ENCODE data around the gene TSHB.

The TSHB gene

DNA sequence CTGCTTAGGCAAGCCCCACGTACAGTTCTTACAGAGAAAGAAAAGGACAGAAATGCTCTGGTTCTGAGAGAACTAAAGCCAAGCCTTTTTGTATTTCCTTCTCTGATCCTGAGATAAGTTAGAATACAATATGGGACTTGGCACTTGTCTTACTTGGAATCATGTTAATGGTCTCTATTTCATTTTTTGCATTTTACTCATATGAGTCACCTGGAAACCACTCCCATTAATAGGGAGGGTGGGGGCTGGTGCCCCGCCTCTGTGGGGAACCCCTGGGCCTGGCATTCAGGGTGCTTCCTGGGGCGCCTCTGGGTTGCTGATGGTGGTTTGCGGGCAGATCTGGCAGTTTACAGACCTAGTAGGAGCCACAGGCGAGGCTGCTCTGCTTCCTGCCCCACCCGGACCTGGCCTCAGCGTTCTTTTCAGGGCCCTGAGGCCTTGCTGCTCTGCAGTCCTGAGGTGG lies 32.9 kb downstream of the TSHB start:
- DNase-seq, result no peak

DNA sequence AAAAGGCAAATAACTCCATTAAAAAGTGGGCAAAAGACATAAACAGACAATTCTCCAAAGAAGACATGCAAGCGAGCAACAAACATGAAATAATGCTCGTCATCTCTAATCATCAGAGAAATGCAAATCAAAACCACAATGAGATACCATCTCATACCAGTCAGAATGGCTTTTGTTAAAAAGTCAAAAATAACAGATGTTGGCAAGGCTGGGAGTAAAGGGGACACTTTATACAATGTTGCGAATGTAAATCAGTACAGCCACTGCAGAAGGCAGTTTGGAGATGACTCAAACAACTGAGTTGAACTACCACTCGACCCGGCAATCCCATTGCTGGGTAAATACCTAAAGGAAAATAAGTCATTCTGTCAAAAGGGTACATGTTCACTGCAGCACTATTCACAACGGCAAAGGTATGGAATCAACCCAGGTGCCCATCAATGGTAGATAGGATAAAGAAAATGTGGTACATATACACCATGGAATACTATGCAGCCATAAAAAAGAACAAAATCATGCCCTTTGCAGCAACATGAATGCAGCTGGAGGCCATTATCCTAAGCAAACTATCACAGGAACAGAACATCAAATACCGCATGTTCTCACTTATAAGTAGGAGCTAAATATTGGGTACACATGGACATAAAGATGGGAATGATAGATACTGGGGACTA lies 33.7 kb downstream of the TSHB start:
- DNase-seq, result no peak

- no peak for DNase-seq
Observed at GRCh38 chr1:115064461-115064860, 34.8 kb downstream of the TSHB start.

DNA sequence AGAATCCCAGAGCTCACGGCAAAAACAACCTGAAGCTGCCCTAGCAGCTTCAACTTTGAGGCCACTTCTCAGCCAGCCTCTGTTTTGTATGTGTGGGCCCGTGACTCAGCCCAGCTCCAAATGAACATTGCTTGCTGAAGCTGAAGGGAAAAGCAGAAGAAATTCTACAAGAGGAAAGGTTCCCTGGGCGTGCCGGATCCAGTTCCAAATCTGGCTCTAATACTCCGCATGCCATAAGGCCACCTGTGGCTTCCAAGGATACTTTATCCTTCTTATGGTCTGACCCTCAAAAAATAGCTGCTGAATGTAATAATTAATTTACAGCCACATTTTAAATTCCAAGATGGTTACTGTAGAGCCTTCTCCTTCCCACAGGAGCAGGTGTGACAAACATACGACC lies 35.4 kb downstream of the TSHB start:
- no peak for DNase-seq

DNA sequence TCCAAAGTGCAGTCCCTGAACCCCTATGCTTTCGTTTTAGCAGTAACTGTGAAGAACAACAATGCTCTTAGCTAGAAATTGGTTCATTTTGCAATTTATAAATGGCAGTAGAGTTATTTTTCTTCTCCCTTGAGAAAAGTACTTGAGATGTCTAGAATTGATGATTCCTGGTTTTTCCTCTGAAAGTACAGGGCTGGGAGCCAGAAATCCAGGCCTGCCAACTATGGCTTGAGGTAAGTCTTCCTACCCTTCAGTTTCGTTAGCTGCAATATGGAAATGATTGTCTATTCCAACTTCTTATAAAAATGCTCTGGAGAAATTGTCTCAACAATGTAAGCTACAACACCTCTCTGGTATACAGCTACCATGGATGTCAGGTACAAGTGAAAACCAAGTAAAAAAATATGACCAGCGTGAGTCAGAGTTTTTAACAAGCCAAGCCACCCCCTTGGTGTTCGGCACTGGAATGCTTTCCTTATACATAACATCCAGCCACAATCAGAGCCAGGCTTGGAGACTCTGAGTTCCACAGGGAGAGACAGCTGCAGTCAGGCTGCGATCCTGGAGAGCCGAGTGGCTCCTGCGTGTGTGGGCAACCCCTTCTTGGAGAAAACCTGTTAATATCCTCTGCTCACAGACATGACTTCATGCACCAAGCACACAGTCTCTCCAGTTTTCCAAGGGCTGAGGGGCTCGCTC lies 37.7 kb downstream of the TSHB start:
- DNase-seq, result no peak

GRCh38 chr1:115068826-115069585 lies 39.4 kb downstream of the TSHB start:
- no peak for DNase-seq

- DNase-seq, result no peak
Observed at GRCh38 chr1:115069659-115070308, 40.2 kb downstream of the TSHB start.

DNA sequence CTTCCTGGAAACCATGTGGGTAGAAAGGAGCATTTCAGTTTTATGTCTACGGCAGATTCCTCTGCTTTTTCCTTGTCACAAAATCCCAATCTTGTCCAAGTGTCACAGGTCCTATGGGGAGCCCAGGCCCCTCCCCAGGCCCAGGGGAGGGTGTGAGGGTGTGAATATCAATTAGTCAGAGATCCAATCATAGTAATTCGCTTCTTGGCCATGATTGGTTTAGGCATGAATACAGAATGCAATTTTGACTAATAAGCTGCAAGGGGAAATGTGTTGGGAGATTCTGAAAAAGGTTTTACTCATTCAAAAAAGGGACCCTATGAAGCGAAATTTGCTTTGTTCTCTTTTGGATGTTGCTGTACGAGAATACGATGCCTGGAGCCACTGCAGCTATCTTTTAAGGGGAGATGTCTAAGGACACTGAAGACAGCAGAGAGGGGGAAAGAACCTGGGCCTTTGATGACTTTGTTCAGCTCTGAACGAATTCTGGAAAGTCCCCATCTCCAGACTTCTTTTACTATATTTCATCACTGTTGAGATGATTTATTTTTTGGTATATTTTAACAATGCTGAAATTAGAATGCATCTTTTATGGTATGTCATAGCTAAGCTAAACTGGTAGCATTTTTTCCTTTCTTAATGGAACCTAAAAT lies 41.5 kb downstream of the TSHB start:
- no peak for DNase-seq

- no peak for DNase-seq
Observed at GRCh38 chr1:115073298-115074087, 43.9 kb downstream of the TSHB start.

DNA sequence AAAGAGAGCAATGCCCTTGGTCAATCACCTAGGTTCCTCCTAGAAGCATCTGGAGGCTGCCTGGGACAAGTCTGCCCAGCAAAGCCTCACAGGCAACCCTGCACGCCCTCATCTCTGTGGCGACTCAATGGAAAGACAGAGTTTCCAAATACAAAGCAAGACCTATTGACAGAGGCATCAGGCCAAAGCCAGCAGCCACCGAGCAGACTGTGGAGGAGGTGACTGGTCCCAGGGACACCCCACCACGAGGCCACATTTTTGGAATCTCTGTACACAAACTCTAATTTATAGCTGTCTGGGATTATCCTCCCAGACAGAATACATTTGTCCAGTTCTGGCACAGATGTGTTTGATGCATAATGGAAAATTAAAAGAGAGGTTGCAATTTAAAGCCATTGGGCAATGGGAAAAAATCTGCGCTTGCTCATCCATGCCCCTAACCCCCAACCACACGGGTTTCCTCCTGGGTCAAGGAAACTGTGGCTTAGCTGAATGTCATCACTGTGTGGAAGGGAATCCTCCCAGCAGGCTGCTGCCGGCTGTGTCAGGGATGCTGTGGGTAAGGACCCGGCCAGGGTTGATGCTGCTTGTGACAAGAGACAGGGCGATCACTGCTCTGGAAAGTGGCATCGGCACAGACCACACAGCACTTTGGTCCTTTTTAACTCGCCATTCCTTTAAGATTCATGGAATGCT lies 45.4 kb downstream of the TSHB start:
- DNase-seq, result no peak

- no peak for DNase-seq
Observed at GRCh38 chr1:115076384-115076915, 46.8 kb downstream of the TSHB start.

DNA sequence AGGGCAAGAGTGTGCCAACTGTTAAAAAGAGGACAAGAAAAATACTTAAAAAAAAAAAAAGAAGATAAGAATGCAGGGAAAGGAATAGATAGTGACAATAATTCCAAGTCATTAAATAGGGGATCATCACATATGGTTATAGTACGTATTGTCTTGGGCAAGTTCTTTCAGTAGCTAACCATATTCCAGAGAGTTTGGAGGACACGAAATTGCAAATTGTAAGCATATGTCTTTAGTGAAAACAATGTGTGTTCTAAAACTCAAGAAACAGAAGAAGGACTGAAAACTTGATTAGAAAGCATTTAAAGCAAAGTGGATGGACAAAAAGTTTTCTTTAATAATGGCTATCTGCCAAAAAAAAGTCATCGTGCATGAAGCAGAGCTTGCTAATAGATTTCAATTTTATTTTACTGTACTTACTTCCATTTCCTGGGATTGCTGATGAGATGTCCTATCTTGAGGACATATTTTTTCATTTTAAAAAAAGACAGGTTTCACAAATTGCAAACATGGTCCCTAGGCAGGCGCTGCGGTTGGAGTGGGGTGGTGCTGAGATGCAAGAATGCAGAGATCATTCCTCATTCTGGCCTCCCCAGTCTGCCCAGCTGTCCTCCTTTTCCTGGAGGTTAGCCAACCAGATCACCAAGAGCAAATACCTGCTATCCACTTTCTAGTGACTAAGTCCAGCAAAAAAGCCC lies 47.8 kb downstream of the TSHB start:
- no peak for DNase-seq

DNA sequence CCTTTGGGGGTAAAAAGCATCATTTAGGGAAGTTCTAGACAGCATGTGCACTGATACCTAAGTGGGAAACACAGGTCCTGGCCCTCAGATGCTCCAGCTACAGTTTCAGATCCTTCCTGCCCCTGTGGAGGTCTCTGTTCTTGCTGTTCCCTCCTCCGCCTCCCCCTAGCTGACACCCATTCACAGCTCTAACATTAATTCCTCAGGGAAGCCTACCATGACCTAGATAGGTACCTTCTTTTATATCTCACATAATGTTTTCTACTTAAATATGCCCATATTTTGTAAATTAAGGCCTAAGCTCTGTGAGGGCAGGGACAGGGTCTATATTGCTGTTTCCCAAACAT lies 48.3 kb downstream of the TSHB start:
- DNase-seq, result no peak

DNA sequence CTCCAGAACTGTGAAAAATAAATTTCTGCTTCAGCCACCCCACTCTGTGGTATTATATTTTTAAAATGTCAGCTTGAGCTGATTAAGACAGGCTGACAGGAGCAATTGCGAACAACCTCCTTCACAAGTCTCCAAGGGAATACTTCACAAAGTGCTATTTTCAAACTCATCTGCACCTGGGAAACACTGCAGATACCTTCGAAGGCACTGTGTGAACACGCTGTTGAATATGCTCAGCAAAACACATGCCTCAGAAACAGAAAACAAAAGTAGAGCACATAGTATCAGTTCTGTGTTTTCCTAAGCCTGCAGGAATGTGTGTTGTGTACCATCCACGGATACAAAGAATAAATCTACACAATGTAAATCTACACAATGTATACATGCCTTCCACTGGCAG lies 49.1 kb downstream of the TSHB start:
- no peak for DNase-seq

- DNase-seq, result no peak
Observed at GRCh38 chr1:115082949-115083348, 53.3 kb downstream of the TSHB start.

Data from cerebellar nuclear complex (tissue), 1 donor.